NCI-H2227 (cell line): ENCODE measurements around the gene ASB6.
A peak's percentile ranks its signal among the peaks of the same experiment; 100 is the strongest.

Experiments used
- DNase-seq: peaks from one replicate; lab custom pipeline; 2025; ENCODE audit not compliant: unreplicated experiment; lab: John Stamatoyannopoulos, UW

The ASB6 gene

GRCh38 chr9:129627556-129628440 lies 14.2 kb downstream of the ASB6 start:
- no peak for DNase-seq

- no peak for DNase-seq
Observed at GRCh38 chr9:129626625-129627284, 15.2 kb downstream of the ASB6 start.

GRCh38 chr9:129626079-129626624 lies 15.8 kb downstream of the ASB6 start, which contains the start of gene NTMT1:
NTMT1 (plus strand) TSS chr9:129626163; CDS start chr9:129632704, 6,541 bp downstream.
- DNase-seq, result peak; percentile 82

- DNase-seq, result peak; percentile 47
Observed at GRCh38 chr9:129624947-129625346, 17.0 kb downstream of the ASB6 start.

GRCh38 chr9:129624168-129624759 lies 17.7 kb downstream of the ASB6 start:
- DNase-seq, result peak; percentile 53

- no peak for DNase-seq
Observed at GRCh38 chr9:129623331-129623730, 18.6 kb downstream of the ASB6 start.

GRCh38 chr9:129620669-129621295 lies 21.2 kb downstream of the ASB6 start, which contains the start of gene C9orf50:
C9orf50 (minus strand) TSS chr9:129621101; CDS start chr9:129620574, 527 bp downstream.
- DNase-seq, result peak; percentile 43

- peak; percentile 43 for DNase-seq
Observed at GRCh38 chr9:129619787-129620668, 21.9 kb downstream of the ASB6 start.

GRCh38 chr9:129617167-129617566 lies 24.8 kb downstream of the ASB6 start:
- DNase-seq, result no peak

GRCh38 chr9:129615407-129616285 lies 26.3 kb downstream of the ASB6 start:
- DNase-seq, result no peak

GRCh38 chr9:129614932-129615331 lies 27.0 kb downstream of the ASB6 start:
- DNase-seq, result no peak

GRCh38 chr9:129613520-129614175 lies 28.3 kb downstream of the ASB6 start:
- DNase-seq, result peak; percentile 72

- DNase-seq, result no peak
Observed at GRCh38 chr9:129612815-129613519, 29.0 kb downstream of the ASB6 start.

GRCh38 chr9:129612123-129612522 lies 29.8 kb downstream of the ASB6 start:
- no peak for DNase-seq

- no peak for DNase-seq
Observed at GRCh38 chr9:129611307-129611800, 30.6 kb downstream of the ASB6 start.

- peak; percentile 64 for DNase-seq
Observed at GRCh38 chr9:129610473-129611306, 31.3 kb downstream of the ASB6 start.

- no peak for DNase-seq
Observed at GRCh38 chr9:129610213-129610472, 31.8 kb downstream of the ASB6 start.
